OCI-LY7 (cell line): ENCODE data around the gene GALNT9.

ENCODE experiments used
- EZH2phosphoT487 ChIP-seq: fragments of 200-600 bp; sonication (generic); IDR thresholded peaks from 2 replicates; pipeline ENCODE4 v1.6.1; 2018; ENCODE audit warnings: low read depth, borderline replicate concordance, mild to moderate bottlenecking, mixed run types, antibody characterized with exemption, low read length, moderate library complexity, mixed read lengths
- TF ChIP-seq, protein P1 (sequence below): fragments of 200-600 bp; sonication (generic); conservative IDR thresholded peaks from 2 replicates; pipeline ENCODE4 v1.5.1; 2014; ENCODE audit warnings: mild to moderate bottlenecking, antibody characterized with exemption, low read length, moderate library complexity, mixed read lengths

DNA sequence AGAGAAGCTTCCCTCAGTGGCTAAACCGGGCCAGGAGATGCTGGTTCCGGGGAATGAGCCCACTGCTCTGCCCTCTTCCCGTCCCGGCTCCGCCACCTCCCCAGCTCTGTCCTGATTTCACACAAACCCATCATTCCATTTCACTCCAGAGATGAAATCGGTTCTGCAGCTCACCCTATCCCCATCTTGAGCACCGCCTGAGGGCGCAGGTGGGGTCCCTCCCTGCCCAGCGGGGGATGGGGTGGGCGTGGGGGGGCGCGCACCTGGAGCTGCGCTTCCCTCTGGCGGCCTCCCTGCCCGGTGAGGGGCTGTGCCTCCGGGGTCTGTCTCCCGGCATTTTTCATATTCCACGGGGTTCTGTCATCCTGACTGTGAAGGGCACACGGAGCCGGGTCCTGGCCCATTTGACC, 140.5 kb downstream of the GALNT9 start:
- no peak for TF ChIP-seq EZH2phosphoT487
- TF ChIP-seq, protein P1, sequence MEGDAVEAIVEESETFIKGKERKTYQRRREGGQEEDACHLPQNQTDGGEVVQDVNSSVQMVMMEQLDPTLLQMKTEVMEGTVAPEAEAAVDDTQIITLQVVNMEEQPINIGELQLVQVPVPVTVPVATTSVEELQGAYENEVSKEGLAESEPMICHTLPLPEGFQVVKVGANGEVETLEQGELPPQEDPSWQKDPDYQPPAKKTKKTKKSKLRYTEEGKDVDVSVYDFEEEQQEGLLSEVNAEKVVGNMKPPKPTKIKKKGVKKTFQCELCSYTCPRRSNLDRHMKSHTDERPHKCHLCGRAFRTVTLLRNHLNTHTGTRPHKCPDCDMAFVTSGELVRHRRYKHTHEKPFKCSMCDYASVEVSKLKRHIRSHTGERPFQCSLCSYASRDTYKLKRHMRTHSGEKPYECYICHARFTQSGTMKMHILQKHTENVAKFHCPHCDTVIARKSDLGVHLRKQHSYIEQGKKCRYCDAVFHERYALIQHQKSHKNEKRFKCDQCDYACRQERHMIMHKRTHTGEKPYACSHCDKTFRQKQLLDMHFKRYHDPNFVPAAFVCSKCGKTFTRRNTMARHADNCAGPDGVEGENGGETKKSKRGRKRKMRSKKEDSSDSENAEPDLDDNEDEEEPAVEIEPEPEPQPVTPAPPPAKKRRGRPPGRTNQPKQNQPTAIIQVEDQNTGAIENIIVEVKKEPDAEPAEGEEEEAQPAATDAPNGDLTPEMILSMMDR, result no peak
